H9 (cell line): ENCODE results near the gene SEMA5A. TPM values are rescaled to one million over a fixed set of nuclear protein-coding genes. Genes with fewer than 3 reads are reported as not detected.

Experiments
- DNase-seq: peaks from one replicate; pipeline ENCODE4 v3.0.0-alpha.2; 2017
- H2AFZ ChIP-seq: one replicate; pipeline ENCODE4 v1.6.1; 2013; ENCODE audit warnings: mild to moderate bottlenecking, low read length, control low read depth, moderate library complexity
- H2AK5ac ChIP-seq: 2 replicates; pipeline ENCODE4 v1.6.1; 2013; ENCODE audit warnings: low read length, control low read depth, mixed read lengths; ENCODE audit not compliant: insufficient read length
- H2BK120ac ChIP-seq: one replicate; pipeline ENCODE4 v1.6.1; 2013; ENCODE audit warnings: low read depth, mild to moderate bottlenecking, low read length, control low read depth, inconsistent platforms; ENCODE audit not compliant: poor library complexity, severe bottlenecking
- H2BK12ac ChIP-seq: 2 replicates; pipeline ENCODE4 v1.6.1; 2013; ENCODE audit warnings: low read length, control low read depth, mixed read lengths, low read depth; ENCODE audit not compliant: insufficient read length
- H2BK15ac ChIP-seq: 2 replicates; pipeline ENCODE4 v1.6.1; 2013; ENCODE audit warnings: low read depth, low read length, control low read depth
- H2BK20ac ChIP-seq: one replicate; pipeline ENCODE4 v1.6.1; 2013; ENCODE audit warnings: low read depth, mild to moderate bottlenecking, low read length, control low read depth, inconsistent platforms; ENCODE audit not compliant: poor library complexity, severe bottlenecking
- H2BK5ac ChIP-seq: 2 replicates; pipeline ENCODE4 v1.6.1; 2013; ENCODE audit warnings: low read length, control low read depth, mixed read lengths; ENCODE audit not compliant: insufficient read length
- H3K14ac ChIP-seq: 2 replicates; pipeline ENCODE4 v1.6.1; 2013; ENCODE audit warnings: low read length, control low read depth; ENCODE audit not compliant: insufficient read depth
- H3K18ac ChIP-seq: 2 replicates; pipeline ENCODE4 v1.6.1; 2013; ENCODE audit warnings: low read depth, mild to moderate bottlenecking, mixed read lengths, low read length, control low read depth; ENCODE audit not compliant: insufficient read length
- H3K23ac ChIP-seq: 2 replicates; pipeline ENCODE4 v1.6.1; 2013; ENCODE audit warnings: low read length, control low read depth, mixed read lengths, low read depth; ENCODE audit not compliant: insufficient read length
- H3K23me2 ChIP-seq: 2 replicates; pipeline ENCODE4 v1.6.1; 2013; ENCODE audit warnings: low read depth, mild to moderate bottlenecking, mixed read lengths, low read length, control low read depth; ENCODE audit not compliant: insufficient read length, poor library complexity, severe bottlenecking
- H3K27ac ChIP-seq: 2 replicates; pipeline ENCODE4 v1.5.1; 2013; ENCODE audit warnings: low read length, control low read depth, mixed read lengths, low read depth; ENCODE audit not compliant: insufficient read length
- H3K27me3 ChIP-seq: 2 replicates; pipeline ENCODE4 v1.6.1; 2013; ENCODE audit warnings: low read length, control low read depth, inconsistent platforms; ENCODE audit not compliant: insufficient read depth
- H3K4ac ChIP-seq: 2 replicates; pipeline ENCODE4 v1.6.1; 2013; ENCODE audit warnings: low read depth, mild to moderate bottlenecking, control low read depth, inconsistent platforms, low read length, moderate library complexity
- H3K4me1 ChIP-seq: 2 replicates; pipeline ENCODE4 v1.6.1; 2013; ENCODE audit warnings: low read length, control low read depth, inconsistent platforms; ENCODE audit not compliant: insufficient read depth
- H3K4me2 ChIP-seq: 2 replicates; pipeline ENCODE4 v1.6.1; 2013; ENCODE audit warnings: low read length, control low read depth, mixed read lengths; ENCODE audit not compliant: insufficient read length, insufficient read depth
- H3K56ac ChIP-seq: 2 replicates; pipeline ENCODE4 v1.6.1; 2013; ENCODE audit warnings: low read depth, mild to moderate bottlenecking, mixed read lengths, low read length, control low read depth; ENCODE audit not compliant: insufficient read length
- H3K79me1 ChIP-seq: 2 replicates; pipeline ENCODE4 v1.6.1; 2013; ENCODE audit warnings: low read depth, mild to moderate bottlenecking, moderate library complexity, low read length, control low read depth, inconsistent platforms; ENCODE audit not compliant: insufficient read depth, poor library complexity, severe bottlenecking
- H3K79me2 ChIP-seq: 2 replicates; pipeline ENCODE4 v1.6.1; 2013; ENCODE audit warnings: low read length, control low read depth, inconsistent platforms; ENCODE audit not compliant: insufficient read depth
- H3K9ac ChIP-seq: 2 replicates; pipeline ENCODE4 v1.6.1; 2013; ENCODE audit warnings: low read length, control low read depth, mixed read lengths; ENCODE audit not compliant: insufficient read length; ENCODE audit errors: extremely low read depth
- H3K9me3 ChIP-seq: one replicate; pipeline ENCODE4 v1.6.1; 2013; ENCODE audit warnings: low read depth, low read length, inconsistent platforms; ENCODE audit not compliant: control insufficient read depth
- H3T11ph ChIP-seq: one replicate; pipeline ENCODE4 v1.6.1; 2013; ENCODE audit warnings: mild to moderate bottlenecking, low read length, control low read depth, inconsistent platforms
- H4K20me1 ChIP-seq: one replicate; pipeline ENCODE4 v1.6.1; 2013; ENCODE audit not compliant: control insufficient read depth, insufficient read length, insufficient read depth
- H4K5ac ChIP-seq: 2 replicates; pipeline ENCODE4 v1.6.1; 2013; ENCODE audit warnings: low read depth, mild to moderate bottlenecking, mixed read lengths, low read length, control low read depth; ENCODE audit not compliant: insufficient read length
- H4K8ac ChIP-seq: replicated peaks from 2 replicates; pipeline ENCODE4 v1.6.1; 2013; ENCODE audit warnings: low read length, control low read depth, mixed read lengths, low read depth; ENCODE audit not compliant: insufficient read length
- H4K91ac ChIP-seq: 2 replicates; pipeline ENCODE4 v1.6.1; 2013; ENCODE audit warnings: low read depth, mild to moderate bottlenecking, moderate library complexity, mixed read lengths, low read length, control low read depth; ENCODE audit not compliant: insufficient read length
- H3K27ac Mint-ChIP-seq, 3 experiments: 2 replicates in 2 of 3; 3 replicates in 1 of 3; pipeline ENCODE4 v1.8.0; 2020 to 2021; ENCODE audit warnings: mixed read lengths in 3 of 3, mild to moderate bottlenecking in 1 of 3, moderate library complexity in 1 of 3
- H3K27me3 Mint-ChIP-seq: 2 replicates; pipeline ENCODE4 v1.8.0; 2021; ENCODE audit warnings: low read depth, mild to moderate bottlenecking, moderate library complexity, mixed read lengths
- H3K36me3 Mint-ChIP-seq, 3 experiments: 2 replicates in 2 of 3; 3 replicates in 1 of 3; pipeline ENCODE4 v1.8.0; 2020 to 2021; ENCODE audit warnings: low read depth in 3 of 3, mixed read lengths in 3 of 3; ENCODE audit not compliant: insufficient read depth in 1 of 3
- H3K4me1 Mint-ChIP-seq, 2 experiments: 2 replicates each; pipeline ENCODE4 v1.8.0; 2020; ENCODE audit warnings: mixed read lengths in 2 of 2
- H3K4me3 Mint-ChIP-seq, 2 experiments: 2 replicates in 1 of 2; 3 replicates in 1 of 2; pipeline ENCODE4 v1.8.0; 2020 to 2021; ENCODE audit warnings: mild to moderate bottlenecking in 2 of 2, mixed read lengths in 2 of 2, moderate library complexity in 1 of 2
- H3K9me3 Mint-ChIP-seq, 2 experiments: 2 replicates in 1 of 2; 3 replicates in 1 of 2; pipeline ENCODE4 v1.8.0; 2020; ENCODE audit warnings: mild to moderate bottlenecking in 2 of 2, mixed read lengths in 2 of 2, moderate library complexity in 1 of 2
- WGBS: extraction: QIAGEN DNeasy Blood & Tissue Kit; methylation state at CpG from one replicate; pipeline ENCODE4 v1.1.7; 2013; ENCODE audit warnings: missing lambda C conversion rate, low lambda C conversion rate, mixed read lengths; ENCODE audit not compliant: insufficient read length; ENCODE audit errors: extremely low coverage; 5-methylcytosine and 5-hydroxymethylcytosine counted together
- total RNA-seq: library from RNA; stranded (reverse); gene quantifications from 2 replicates; pipeline ENCODE4 v1.2.1, GENCODE V29; 2021
- TF ChIP-seq, protein P1 (sequence below): fragments of 200-600 bp; sonication (generic); conservative IDR thresholded peaks from 3 replicates; pipeline ENCODE4 v1.8.0; 2021; ENCODE audit warnings: antibody characterized with exemption, mild to moderate bottlenecking

The SEMA5A gene
- total RNA-seq, 1 experiment from 2014 or later: 4.3 TPM

DNA sequence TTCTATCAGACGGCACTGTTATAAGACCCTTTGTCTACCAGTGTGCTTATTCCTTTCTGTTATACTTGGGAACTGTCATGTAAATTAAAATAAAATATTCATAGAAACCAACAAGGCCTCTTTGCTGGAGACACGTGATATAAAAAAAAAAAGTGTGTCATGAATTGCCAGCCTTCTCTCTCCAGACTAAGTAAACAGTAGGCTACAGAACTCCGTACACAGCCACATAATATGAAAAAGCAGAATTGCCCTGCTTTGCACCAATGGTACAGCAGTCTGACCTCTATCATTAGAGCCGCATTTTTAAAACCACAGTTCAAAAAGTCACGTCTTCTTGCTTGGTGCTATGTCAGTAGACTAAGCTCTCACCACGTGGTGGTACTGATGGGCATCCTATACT, 231.3 kb downstream of the SEMA5A start:
- Histone ChIP-seq H4K20me1 (no peaks in the 10 kb centered on the region), H4K91ac (no peak overlapping the region), H3K9ac (no peak overlapping the region), H3K14ac (no peak overlapping the region), H3K79me1 (no peaks in the 10 kb centered on the region), H3K56ac (no peak overlapping the region), H2BK12ac (no peak overlapping the region), H2BK20ac (no peak overlapping the region), H3K27me3 (no peaks in the 10 kb centered on the region), H4K8ac (no peak overlapping the region), H3K9me3 (no peaks in the 10 kb centered on the region), H2AK5ac (no peak overlapping the region), H3K4me2 (no peak overlapping the region), H2AFZ (no peak overlapping the region), H3K4ac (no peak overlapping the region), H3K18ac (no peak overlapping the region), H2BK5ac (no peak overlapping the region), H4K5ac (no peak overlapping the region), H2BK15ac (no peak overlapping the region), H2BK120ac (no peak overlapping the region), H3K79me2 (no peaks in the 10 kb centered on the region), H3K23me2 (no peaks in the 10 kb centered on the region), H3K23ac (no peak overlapping the region), H3K27ac (no peak overlapping the region), H3K4me1 (no peaks in the 10 kb centered on the region), H3T11ph (no peak overlapping the region)
- Mint-ChIP-seq H3K9me3 (peaks cover 0 to 5% of the 10 kb centered on the region in 2 experiments; a peak in 1 of 5 replicates), H3K27ac (no peak overlapping the region), H3K4me3 (no peak overlapping the region), H3K36me3 (no peaks in the 10 kb centered on the region), H3K27me3 (no peaks in the 10 kb centered on the region), H3K4me1 (peaks cover 0 to 2% of the 10 kb centered on the region in 2 experiments; a peak in 1 of 4 replicates)
- no peak for DNase-seq
- no CpG with 5 or more reads among the region's 6 CpGs for WGBS
- TF ChIP-seq, protein P1, sequence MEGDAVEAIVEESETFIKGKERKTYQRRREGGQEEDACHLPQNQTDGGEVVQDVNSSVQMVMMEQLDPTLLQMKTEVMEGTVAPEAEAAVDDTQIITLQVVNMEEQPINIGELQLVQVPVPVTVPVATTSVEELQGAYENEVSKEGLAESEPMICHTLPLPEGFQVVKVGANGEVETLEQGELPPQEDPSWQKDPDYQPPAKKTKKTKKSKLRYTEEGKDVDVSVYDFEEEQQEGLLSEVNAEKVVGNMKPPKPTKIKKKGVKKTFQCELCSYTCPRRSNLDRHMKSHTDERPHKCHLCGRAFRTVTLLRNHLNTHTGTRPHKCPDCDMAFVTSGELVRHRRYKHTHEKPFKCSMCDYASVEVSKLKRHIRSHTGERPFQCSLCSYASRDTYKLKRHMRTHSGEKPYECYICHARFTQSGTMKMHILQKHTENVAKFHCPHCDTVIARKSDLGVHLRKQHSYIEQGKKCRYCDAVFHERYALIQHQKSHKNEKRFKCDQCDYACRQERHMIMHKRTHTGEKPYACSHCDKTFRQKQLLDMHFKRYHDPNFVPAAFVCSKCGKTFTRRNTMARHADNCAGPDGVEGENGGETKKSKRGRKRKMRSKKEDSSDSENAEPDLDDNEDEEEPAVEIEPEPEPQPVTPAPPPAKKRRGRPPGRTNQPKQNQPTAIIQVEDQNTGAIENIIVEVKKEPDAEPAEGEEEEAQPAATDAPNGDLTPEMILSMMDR: no peak
